MM.1S (cell line): ENCODE data around the gene CREG1.

Source experiments
- CTCF ChIP-seq: fragments of 300-600 bp; sonication (generic); IDR thresholded peaks from 2 replicates; pipeline ENCODE4 v1.5.1; 2016; ENCODE audit warnings: antibody characterized with exemption, low read length, mixed read lengths
- EZH2phosphoT487 ChIP-seq: fragments of 300-600 bp; sonication (generic); IDR thresholded peaks from 2 replicates; pipeline ENCODE4 v1.6.1; 2018; ENCODE audit warnings: antibody characterized with exemption, low read length

DNA sequence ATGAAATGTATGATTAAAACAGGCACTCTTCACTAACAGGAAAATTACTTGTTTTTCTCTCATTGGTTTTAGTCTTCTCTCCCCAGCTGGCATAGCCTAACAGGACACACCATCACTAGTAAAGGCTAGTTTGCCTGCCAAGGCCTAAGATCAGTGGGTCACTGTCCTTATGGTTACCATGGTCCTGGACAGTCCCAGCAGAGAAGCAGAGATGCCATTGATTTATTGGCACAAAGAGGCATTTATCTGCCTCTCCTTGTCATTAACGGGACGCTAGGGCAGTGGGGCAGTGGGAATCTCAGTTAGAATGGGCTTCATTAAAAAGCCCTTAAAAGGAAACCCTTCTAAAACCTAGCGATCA lies 49.1 kb downstream of the CREG1 start:
- no peak for TF ChIP-seq CTCF
- TF ChIP-seq EZH2phosphoT487, result no peak
